GM10248 (cell line): Measurements from ENCODE around the gene ZNF304.
A peak's percentile ranks its signal among the peaks of the same experiment; 100 is the strongest.

Experiments used
- CTCF ChIA-PET: fragments of 300-600 bp; sonication (Branson Sonifier 250); formaldehyde crosslinking; extraction: SDS; loops from one replicate; lab custom pipeline; 2021; ENCODE audit warnings: antibody characterized with exemption; lab: Yijun Ruan, JAX
- POLR2A ChIA-PET: fragments of 350-650 bp; sonication (Branson Sonifier 250); formaldehyde crosslinking; extraction: SDS; loops from one replicate; lab custom pipeline; 2020; ENCODE audit warnings: antibody characterized with exemption; lab: Yijun Ruan, JAX
- DNase-seq: peaks from one replicate; pipeline ENCODE4 v3.0.0; 2012; ENCODE audit errors: extremely low spot score
- CTCF ChIP-seq: IDR thresholded peaks from 2 replicates; pipeline ENCODE4 v1.5.1; 2012; ENCODE audit warnings: mild to moderate bottlenecking, low read depth; ENCODE audit errors: extremely low read depth, missing control alignments, control extremely low read depth

The ZNF304 gene

GRCh38 chr19:57350877-57351805 is at the start of gene ZNF304:
TSS of gene ZNF304 (plus strand) at chr19:57351271. CDS start at chr19:57351665, 394 bp downstream.
- ChIA-PET CTCF (interaction anchor here (0.6 to 1.8 kb wide), 4 partner anchors 12 to 63 kb away, joined by 3 to 9 read pairs (median 6); partner anchors contain the start of genes TRAPPC2B and ZNF547), POLR2A (interaction anchor here (0.8 kb wide), 1 partner anchor 49 kb away, joined by 4 read pairs; no protein-coding TSS in a partner anchor)
- TF ChIP-seq CTCF, result no peak
- DNase-seq, result peak; percentile 96

GRCh38 chr19:57302020-57302465 is 49.0 kb upstream of the ZNF304 start:
- TF ChIP-seq CTCF, result no peak
- CTCF ChIA-PET, result interaction anchor here (1.0 to 2.2 kb wide), 5 partner anchors 9 to 16 kb away, joined by 3 to 10 read pairs (median 4); no protein-coding TSS in a partner anchor
- no peak for DNase-seq
- POLR2A ChIA-PET, result interaction anchor here (1.1 to 2.0 kb wide), 3 partner anchors 9 to 49 kb away, joined by 4 to 7 read pairs (median 5); partner anchors contain the start of gene ZNF304

GRCh38 chr19:57302727-57303401 is 48.2 kb upstream of the ZNF304 start:
- ChIA-PET POLR2A (interaction anchor here (1.1 to 2.0 kb wide), 3 partner anchors 8 to 48 kb away, joined by 4 to 7 read pairs (median 5); partner anchors contain the start of gene ZNF304), CTCF (interaction anchor here (1.0 to 2.2 kb wide), 5 partner anchors 8 to 15 kb away, joined by 3 to 10 read pairs (median 4); no protein-coding TSS in a partner anchor)
- DNase-seq, result no peak
- no peak for TF ChIP-seq CTCF

GRCh38 chr19:57305056-57305455 is 46.0 kb upstream of the ZNF304 start:
- POLR2A ChIA-PET, result no interaction called here
- no peak for DNase-seq
- CTCF ChIA-PET, result no interaction called here
- no peak for TF ChIP-seq CTCF

- POLR2A ChIA-PET, result no interaction called here
- TF ChIP-seq CTCF, result no peak
- CTCF ChIA-PET, result interaction anchor here (1.2 kb wide), 1 partner anchor 15 kb away, joined by 3 read pairs; no protein-coding TSS in a partner anchor
- no peak for DNase-seq
Observed at GRCh38 chr19:57308514-57308913, 42.6 kb upstream of the ZNF304 start.

- ChIA-PET POLR2A (interaction anchor here (1.0 to 1.9 kb wide), 2 partner anchors 9 to 12 kb away, joined by 3 to 7 read pairs; no protein-coding TSS in a partner anchor), CTCF (interaction anchor here (0.9 to 1.2 kb wide), 3 partner anchors 9 to 38 kb away, joined by 3 read pairs; no protein-coding TSS in a partner anchor)
- DNase-seq, result no peak
- TF ChIP-seq CTCF, result no peak
Observed at GRCh38 chr19:57310792-57311191, 40.3 kb upstream of the ZNF304 start.
